Fibroblast of the aortic adventitia (primary cell): Measurements from ENCODE around the gene RANBP2. TPM values are rescaled to one million over a fixed set of nuclear protein-coding genes. Genes with fewer than 3 reads are reported as not detected.
A peak's percentile ranks its signal among the peaks of the same experiment; 100 is the strongest.

ENCODE experiments used
- DNase-seq: peaks from one replicate; pipeline ENCODE4 v3.0.0-alpha.2; 2010; ENCODE audit warnings: low read depth
- H3K4me3 ChIP-seq: 2 replicates; pipeline ENCODE4 v1.5.1; 2011; ENCODE audit warnings: low read depth, mild to moderate bottlenecking, control low read depth, low read length, moderate library complexity
- CTCF ChIP-seq: IDR thresholded peaks from 2 replicates; pipeline ENCODE4 v1.5.1; 2011; ENCODE audit warnings: mild to moderate bottlenecking, low read length, control low read depth, inconsistent platforms; ENCODE audit not compliant: insufficient read depth
- total RNA-seq: library from RNA; depleted of rRNA; stranded (reverse); fragments of >200 nt; gene quantifications from 2 replicates; pipeline ENCODE4 v1.2.3, GENCODE V29; 2012; ENCODE audit warnings: low replicate concordance

Gene RANBP2
- total RNA-seq, 1 donor: 81.6 TPM

- DNase-seq: no peak
- no peak overlapping the region for H3K4me3 ChIP-seq
- no peak for TF ChIP-seq CTCF
Observed at GRCh38 chr2:108778857-108779256, 59.6 kb downstream of the RANBP2 start.

- peak overlapping the region; percentile 83 for H3K4me3 ChIP-seq
- TF ChIP-seq CTCF: no peak
- DNase-seq: no peak
Observed at GRCh38 chr2:108786008-108786353, 66.7 kb downstream of the RANBP2 start.

GRCh38 chr2:108786354-108787215 is 67.3 kb downstream of the RANBP2 start, which contains the start of gene CCDC138:
Gene CCDC138, plus strand, starts transcription at chr2:108786771. Its CDS starts 52 bp downstream, at chr2:108786823.
- H3K4me3 ChIP-seq: peak within 1 kb of the TSS; percentile 83
- DNase-seq: peak; percentile 72
- TF ChIP-seq CTCF: no peak

DNA sequence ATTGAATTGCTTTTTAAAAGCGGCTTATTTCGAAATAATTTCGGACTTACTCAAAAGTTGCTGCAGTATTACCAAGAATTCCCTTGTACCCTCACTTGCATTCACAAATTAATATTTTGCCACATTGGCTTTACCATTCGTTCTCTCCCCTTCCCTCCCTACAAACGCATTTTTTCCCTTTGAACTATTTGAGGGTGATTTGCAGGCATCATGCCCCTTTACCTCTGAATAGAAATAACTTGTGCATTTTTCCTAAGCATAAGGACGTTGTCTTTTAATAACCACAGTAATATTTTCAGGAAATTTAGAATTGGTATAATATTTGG is 67.9 kb downstream of the RANBP2 start:
- peak; percentile 22 for DNase-seq
- peak overlapping the region; percentile 83 for H3K4me3 ChIP-seq
- no peak for TF ChIP-seq CTCF

DNA sequence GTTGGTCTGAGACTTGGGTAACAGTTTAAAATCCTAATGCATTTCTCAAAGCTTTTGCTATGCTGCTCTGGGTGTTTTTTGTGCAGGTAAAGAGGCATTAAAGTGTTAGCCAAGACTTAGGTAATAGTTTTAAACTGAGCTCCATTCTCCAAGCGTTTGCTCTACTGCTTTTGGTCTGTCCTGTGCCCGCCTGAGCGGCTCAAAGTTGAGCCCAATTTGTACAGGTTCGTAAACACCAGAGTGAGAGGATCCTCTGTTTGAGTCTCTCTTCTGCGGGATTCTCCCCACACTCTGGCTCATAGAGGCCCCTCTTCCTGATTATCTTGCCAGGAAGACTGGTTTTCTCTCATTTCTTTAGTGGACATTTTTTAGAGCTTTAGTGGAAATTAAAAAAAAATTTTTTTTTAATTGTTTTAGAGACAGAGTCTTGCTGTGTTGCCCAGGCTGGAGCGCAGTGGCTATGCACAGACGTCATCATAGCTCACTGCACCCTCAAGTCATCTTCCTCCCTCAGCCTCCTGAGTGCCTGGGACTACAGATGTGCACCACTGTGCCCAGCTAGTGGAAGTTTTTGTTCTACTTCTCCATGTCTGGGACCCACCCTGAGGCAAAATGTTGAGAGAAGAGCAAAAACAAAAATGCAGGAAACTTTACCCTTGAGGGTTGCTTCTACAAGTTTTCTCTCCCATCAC is 83.9 kb downstream of the RANBP2 start:
- DNase-seq: no peak
- H3K4me3 ChIP-seq: no peak overlapping the region
- no peak for TF ChIP-seq CTCF

DNA sequence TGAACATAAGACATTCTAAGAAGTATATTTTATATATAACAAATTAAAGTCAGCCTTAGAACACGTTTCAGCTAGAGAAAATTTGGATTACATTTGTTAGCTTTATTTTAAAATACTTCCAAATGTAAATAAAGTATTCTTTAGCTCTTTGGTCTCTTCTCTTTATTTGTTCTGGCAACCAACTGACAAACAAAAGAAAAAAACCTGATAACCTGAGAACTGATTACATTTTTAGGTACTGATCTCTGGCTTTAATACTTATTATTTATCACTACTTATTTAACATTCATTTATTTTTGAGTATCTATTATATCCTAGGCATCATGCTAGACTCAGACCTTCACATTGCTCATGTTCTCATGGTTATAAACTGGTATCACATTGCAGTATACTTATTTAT is 85.8 kb downstream of the RANBP2 start:
- H3K4me3 ChIP-seq: no peak overlapping the region
- DNase-seq: no peak
- no peak for TF ChIP-seq CTCF
